Upper lobe of left lung (tissue), 4 donors: ENCODE results near the gene SYTL2.

Experiments used
- EP300 ChIP-seq, 4 donors: sonication (generic); formaldehyde crosslinking; IDR thresholded peaks; one replicate each; pipeline ENCODE4 v1.5.1; 2017; ENCODE audit warnings: antibody characterized with exemption in 4 of 4, control low read depth in 2 of 4
- POLR2A ChIP-seq, 4 donors: fragments of 450-650 bp; IDR thresholded peaks; one replicate each; pipeline ENCODE4 v1.5.1; 2016 to 2017; ENCODE audit warnings: antibody characterized with exemption in 4 of 4, mild to moderate bottlenecking in 2 of 4
- TF ChIP-seq, protein P1 (sequence below), 6 experiments: fragments of 450-650 bp in 4 of 6; fragments of 200-600 bp in 2 of 6; sonication (generic) in 2 of 6; IDR thresholded peaks; one replicate each; pipeline ENCODE4 v1.5.1; 2016 to 2019; ENCODE audit warnings: antibody characterized with exemption in 6 of 6

DNA sequence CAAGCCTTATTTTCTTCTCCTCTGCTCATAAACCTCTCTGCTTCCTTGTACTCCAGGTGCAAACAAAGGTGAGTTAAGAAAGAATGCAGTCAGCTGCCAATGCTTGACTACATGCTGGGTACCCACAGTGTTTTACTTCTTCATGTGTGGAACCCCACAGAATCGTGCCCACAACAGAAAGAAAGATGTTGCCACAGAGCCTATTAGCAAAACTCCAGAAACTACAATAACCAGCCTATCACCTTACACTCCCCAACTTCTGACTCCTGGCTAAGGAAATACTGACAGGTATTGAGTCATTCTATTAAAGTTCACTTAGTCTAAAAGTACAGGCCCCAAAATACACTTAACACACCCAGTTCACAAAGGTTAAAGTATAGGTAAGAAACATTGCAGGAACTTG lies 68.1 kb downstream of the SYTL2 start:
- TF ChIP-seq, protein P1, sequence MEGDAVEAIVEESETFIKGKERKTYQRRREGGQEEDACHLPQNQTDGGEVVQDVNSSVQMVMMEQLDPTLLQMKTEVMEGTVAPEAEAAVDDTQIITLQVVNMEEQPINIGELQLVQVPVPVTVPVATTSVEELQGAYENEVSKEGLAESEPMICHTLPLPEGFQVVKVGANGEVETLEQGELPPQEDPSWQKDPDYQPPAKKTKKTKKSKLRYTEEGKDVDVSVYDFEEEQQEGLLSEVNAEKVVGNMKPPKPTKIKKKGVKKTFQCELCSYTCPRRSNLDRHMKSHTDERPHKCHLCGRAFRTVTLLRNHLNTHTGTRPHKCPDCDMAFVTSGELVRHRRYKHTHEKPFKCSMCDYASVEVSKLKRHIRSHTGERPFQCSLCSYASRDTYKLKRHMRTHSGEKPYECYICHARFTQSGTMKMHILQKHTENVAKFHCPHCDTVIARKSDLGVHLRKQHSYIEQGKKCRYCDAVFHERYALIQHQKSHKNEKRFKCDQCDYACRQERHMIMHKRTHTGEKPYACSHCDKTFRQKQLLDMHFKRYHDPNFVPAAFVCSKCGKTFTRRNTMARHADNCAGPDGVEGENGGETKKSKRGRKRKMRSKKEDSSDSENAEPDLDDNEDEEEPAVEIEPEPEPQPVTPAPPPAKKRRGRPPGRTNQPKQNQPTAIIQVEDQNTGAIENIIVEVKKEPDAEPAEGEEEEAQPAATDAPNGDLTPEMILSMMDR (IDR thresholded peaks at IDR 0.05): no peak
- no peak for TF ChIP-seq POLR2A (IDR thresholded peaks at IDR 0.05)
- no peak for TF ChIP-seq EP300 (IDR thresholded peaks at IDR 0.05)
